ENCODE results near the gene TSPAN32.

Gene TSPAN32

GRCh38 chr11:2305140-2305778 lies 3.4 kb downstream of the TSPAN32 start:
- DNase-seq, result peak; percentile 80

- peak; percentile 24 for DNase-seq
Observed at GRCh38 chr11:2305788-2306451, 4.1 kb downstream of the TSPAN32 start.

- no peak for DNase-seq
Observed at GRCh38 chr11:2306452-2306823, 4.6 kb downstream of the TSPAN32 start.

- DNase-seq, result no peak
Observed at GRCh38 chr11:2306877-2307500, 5.2 kb downstream of the TSPAN32 start.

- DNase-seq, result no peak
Observed at GRCh38 chr11:2307501-2308331, 5.9 kb downstream of the TSPAN32 start.

- DNase-seq, result no peak
Observed at GRCh38 chr11:2308713-2309112, 6.9 kb downstream of the TSPAN32 start.

- no peak for DNase-seq
Observed at GRCh38 chr11:2309251-2310072, 7.6 kb downstream of the TSPAN32 start.

- DNase-seq, result no peak
Observed at GRCh38 chr11:2310073-2310785, 8.4 kb downstream of the TSPAN32 start.

- no peak for DNase-seq
Observed at GRCh38 chr11:2310786-2311352, 9.1 kb downstream of the TSPAN32 start.

- DNase-seq, result no peak
Observed at GRCh38 chr11:2311353-2312133, 9.7 kb downstream of the TSPAN32 start.

GRCh38 chr11:2312232-2313042 lies 10.6 kb downstream of the TSPAN32 start:
- no peak for DNase-seq

- DNase-seq, result no peak
Observed at GRCh38 chr11:2313051-2313951, 11.5 kb downstream of the TSPAN32 start.

GRCh38 chr11:2314136-2314524 lies 12.3 kb downstream of the TSPAN32 start:
- no peak for DNase-seq

GRCh38 chr11:2314525-2315394 lies 12.9 kb downstream of the TSPAN32 start:
- no peak for DNase-seq

- no peak for DNase-seq
Observed at GRCh38 chr11:2315395-2316168, 13.8 kb downstream of the TSPAN32 start.

GRCh38 chr11:2316169-2316962 lies 14.6 kb downstream of the TSPAN32 start:
- no peak for DNase-seq
